DND-41 (cell line): Measurements from ENCODE around the gene ANXA2.

ENCODE experiments used
- EZH2 ChIP-seq: IDR thresholded peaks from 3 replicates; pipeline ENCODE4 v1.6.1; 2012; ENCODE audit warnings: borderline replicate concordance, low read depth, mild to moderate bottlenecking, moderate library complexity, low read length, inconsistent platforms; ENCODE audit not compliant: severe bottlenecking
- TF ChIP-seq, protein P1 (sequence below): IDR thresholded peaks from 2 replicates; pipeline ENCODE4 v1.5.1; 2012; ENCODE audit warnings: borderline replicate concordance, low read length, moderate library complexity, mild to moderate bottlenecking; ENCODE audit not compliant: poor library complexity, severe bottlenecking; ENCODE audit errors: extremely low read depth

DNA sequence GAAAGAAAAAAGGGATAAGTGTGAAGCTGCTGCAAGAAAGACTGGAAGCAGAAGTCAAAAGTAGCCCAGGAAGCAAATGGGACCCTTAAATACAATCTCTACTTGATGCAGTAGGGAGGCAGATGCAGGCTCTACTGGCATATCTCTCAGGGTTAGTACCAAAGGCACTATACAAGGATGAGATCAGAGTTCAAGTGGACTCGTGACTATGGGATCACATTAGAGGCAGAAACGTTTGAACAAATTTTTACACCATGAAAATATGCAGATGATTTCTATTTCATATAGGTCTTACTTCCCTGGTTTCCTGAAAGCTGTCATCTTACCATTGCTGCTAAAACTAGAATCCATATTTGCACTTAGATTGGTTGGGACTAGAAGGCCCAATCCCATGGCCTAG, 27.7 kb upstream of the ANXA2 start:
- TF ChIP-seq, protein P1, sequence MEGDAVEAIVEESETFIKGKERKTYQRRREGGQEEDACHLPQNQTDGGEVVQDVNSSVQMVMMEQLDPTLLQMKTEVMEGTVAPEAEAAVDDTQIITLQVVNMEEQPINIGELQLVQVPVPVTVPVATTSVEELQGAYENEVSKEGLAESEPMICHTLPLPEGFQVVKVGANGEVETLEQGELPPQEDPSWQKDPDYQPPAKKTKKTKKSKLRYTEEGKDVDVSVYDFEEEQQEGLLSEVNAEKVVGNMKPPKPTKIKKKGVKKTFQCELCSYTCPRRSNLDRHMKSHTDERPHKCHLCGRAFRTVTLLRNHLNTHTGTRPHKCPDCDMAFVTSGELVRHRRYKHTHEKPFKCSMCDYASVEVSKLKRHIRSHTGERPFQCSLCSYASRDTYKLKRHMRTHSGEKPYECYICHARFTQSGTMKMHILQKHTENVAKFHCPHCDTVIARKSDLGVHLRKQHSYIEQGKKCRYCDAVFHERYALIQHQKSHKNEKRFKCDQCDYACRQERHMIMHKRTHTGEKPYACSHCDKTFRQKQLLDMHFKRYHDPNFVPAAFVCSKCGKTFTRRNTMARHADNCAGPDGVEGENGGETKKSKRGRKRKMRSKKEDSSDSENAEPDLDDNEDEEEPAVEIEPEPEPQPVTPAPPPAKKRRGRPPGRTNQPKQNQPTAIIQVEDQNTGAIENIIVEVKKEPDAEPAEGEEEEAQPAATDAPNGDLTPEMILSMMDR = no peak
- no peak for TF ChIP-seq EZH2
